CMK (cell line): ENCODE results near the gene GNAI2.
"Not testable (repeated sequence)": the region's sequence is repeated elsewhere in the genome, so short reads cannot be mapped to it uniquely, and the experiment has no call there.

ENCODE experiments used
- DNase-seq: peaks from one replicate; pipeline ENCODE4 v3.0.0-alpha.2; 2010; ENCODE audit warnings: low read depth

Gene GNAI2

GRCh38 chr3:50245251-50245745 lies 9.3 kb downstream of the GNAI2 start:
- DNase-seq, result no peak

- peak; percentile 72 for DNase-seq
Observed at GRCh38 chr3:50245831-50246516, 10.0 kb downstream of the GNAI2 start.

- DNase-seq, result no peak
Observed at GRCh38 chr3:50246517-50246954, 10.5 kb downstream of the GNAI2 start.

- no peak for DNase-seq
Observed at GRCh38 chr3:50248387-50248786, 12.4 kb downstream of the GNAI2 start.

- DNase-seq, result no peak
Observed at GRCh38 chr3:50249457-50249856, 13.5 kb downstream of the GNAI2 start.

DNA sequence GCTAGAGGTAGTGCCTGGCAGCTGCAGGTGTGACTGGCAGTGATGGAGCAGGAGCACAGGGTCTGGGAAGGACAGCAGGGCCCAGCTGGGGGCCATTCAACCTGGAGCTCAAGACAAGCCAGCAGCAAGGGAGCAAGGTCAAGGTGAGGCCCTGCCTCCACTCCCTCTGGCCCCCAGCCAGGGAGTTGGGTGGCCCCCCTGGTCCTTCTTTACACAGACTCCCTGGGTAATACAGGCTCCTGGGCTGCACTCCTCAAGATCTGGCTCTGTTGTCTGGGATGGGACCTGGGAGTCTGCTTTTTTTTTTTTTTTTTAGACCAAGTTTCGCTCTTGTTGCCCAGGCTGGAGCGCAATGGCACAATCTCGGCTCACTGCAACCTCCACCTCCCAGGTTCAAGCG lies 14.5 kb downstream of the GNAI2 start:
- DNase-seq, result no peak

DNA sequence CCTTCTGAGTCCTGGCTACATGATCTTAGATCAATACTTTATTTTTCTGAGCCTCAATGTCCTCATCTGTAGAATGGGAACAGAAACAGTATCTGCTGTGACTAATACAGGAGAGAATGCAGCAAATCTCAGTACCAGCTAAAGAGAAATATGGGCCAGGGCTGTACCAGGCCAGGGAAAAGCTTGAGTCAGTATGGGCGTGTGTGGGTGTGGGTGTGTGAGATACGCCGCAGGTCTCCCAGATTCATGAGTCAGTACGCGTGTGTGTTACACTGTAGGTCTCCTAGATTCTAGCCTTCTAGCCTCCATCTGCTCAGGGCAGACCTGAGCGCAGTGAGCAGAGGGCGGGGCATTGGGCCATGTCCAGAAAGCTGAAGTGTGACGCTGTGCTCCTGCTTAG lies 15.2 kb downstream of the GNAI2 start:
- DNase-seq, result no peak

DNA sequence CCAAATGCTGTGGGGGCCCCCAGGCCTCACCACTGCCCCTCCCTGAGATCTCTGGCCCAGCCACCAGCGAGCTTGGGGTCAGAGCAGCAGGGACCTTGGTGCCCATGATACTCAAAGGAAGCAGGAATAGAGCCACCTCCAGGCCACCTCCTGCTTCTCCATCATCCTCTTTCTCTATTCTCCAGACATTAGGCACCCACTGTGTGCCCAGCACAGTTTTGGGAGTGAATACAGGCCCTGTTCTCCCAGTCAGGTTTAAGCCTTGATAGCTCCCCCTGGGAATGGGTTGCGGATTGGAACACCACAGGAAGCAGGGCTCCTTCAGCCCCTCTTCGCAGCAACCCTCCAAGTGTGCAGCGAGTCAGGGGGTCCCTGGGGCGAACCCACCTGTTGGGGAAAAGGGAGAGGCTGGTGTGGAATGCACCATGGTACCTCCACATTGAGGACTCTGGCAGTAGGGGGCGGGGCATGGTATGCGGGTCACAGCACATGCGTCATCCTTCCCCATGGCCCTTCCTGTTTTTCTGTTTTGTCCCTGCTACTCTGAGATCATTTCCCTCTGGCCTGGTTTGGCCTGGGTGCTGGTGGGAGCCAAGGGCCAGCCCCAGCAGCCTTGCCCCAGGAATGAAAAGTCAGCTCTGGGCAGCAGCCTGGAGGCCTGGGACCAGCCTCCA lies 18.7 kb downstream of the GNAI2 start:
- no peak for DNase-seq

DNA sequence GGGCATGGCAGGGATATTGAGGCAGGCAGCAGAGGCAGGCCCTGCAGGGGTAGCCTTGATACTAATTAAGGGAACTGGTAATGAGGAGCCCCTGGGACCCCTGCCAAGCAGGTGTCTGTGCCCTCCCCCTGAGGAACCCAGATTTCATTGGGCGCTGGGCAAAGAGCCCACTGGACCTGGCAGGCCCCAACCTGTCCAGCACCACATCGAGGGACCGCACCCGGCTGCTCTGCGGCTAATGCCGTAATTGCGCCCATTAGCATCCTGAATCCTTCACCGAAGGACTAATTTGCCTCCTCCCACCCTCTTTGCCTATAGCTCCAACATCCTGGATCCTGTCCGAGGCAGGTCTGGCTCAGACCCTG lies 19.2 kb downstream of the GNAI2 start:
- no peak for DNase-seq

GRCh38 chr3:50256978-50257890 lies 21.2 kb downstream of the GNAI2 start:
- no peak for DNase-seq

GRCh38 chr3:50258029-50258680 lies 22.2 kb downstream of the GNAI2 start:
- DNase-seq, result no peak

DNA sequence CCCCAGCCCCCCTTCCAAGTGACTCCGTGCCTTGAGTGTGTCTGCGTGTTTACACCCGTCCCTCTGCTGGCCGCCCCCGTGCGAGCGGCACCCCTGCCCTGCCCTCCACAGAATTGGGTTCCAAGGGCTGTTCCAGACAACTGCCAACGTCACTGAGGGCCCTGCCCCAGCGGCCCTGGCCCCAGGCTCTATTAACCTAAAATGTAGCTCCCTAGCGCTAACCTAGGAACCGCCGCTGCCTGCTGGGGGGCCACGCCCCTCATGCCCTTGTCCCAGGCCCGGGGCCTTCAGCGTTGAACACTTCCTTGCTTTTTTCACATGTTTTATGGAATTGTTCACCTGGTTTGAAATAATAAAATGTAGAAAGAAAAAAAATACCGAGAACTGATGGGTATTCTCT lies 23.0 kb downstream of the GNAI2 start:
- DNase-seq, result no peak

GRCh38 chr3:50259432-50260026 lies 23.5 kb downstream of the GNAI2 start:
- no peak for DNase-seq

GRCh38 chr3:50260027-50260941 lies 24.3 kb downstream of the GNAI2 start:
- peak; percentile 78 for DNase-seq

DNA sequence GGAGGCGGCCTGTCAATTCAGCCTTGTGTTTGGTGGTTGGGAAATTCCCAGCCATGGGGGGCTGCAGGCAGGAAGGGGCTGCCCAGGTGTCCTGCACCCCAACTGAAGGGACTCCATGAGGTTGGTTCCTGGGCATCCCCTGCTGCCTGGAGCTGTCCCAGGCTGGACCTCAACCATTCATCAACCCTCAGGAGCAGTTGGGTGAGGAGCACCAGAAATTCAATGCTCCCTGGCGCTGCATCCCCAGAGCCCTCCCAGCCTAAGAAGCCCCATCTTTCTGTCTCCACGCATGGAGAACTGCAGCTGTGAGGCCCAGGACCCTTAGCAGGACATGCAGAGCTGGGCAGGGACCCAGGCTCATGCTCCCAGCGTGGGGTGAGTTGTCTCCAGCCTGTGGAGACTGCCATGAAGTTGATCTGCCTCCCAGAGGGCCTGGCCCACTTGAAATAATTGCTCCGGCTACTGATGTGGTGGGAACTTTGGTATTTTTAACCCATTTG lies 25.0 kb downstream of the GNAI2 start:
- no peak for DNase-seq

GRCh38 chr3:50261505-50261904 lies 25.5 kb downstream of the GNAI2 start:
- DNase-seq, result no peak

- DNase-seq, result not testable (repeated sequence)
Observed at GRCh38 chr3:50262200-50262599, 26.2 kb downstream of the GNAI2 start.

DNA sequence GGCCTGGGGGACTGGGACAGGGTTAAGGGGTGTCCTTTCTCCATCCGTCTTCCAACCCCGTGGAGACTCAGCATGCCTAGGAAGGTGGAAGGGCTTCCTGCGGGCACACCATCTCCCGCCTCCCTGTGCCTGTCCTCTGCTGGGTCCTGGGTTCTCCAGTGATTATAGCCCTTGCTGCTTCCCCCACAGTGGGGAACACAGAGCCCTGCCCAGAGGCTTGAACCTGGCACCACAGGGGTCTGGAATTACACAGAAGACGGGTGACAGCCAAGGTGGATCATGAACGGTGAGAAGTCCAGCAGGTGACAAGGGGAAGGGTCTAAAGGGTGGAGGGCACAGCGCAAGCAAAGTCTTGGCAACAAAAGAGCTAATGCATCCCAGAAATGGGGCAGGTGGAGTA lies 26.8 kb downstream of the GNAI2 start:
- no peak for DNase-seq

GRCh38 chr3:50263478-50264382 lies 27.7 kb downstream of the GNAI2 start:
- no peak for DNase-seq
